HG02610 (cell line): ENCODE results near the gene VAMP1.
A peak's percentile ranks its signal among the peaks of the same experiment; 100 is the strongest.

Experiments used
- ATAC-seq: cut with Tn5 transposase; IDR thresholded peaks from one replicate; pipeline ENCODE4 v1.9.1; 2021; ENCODE audit warnings: mild to moderate bottlenecking, moderate library complexity; ENCODE audit not compliant: unreplicated experiment

Gene VAMP1

DNA sequence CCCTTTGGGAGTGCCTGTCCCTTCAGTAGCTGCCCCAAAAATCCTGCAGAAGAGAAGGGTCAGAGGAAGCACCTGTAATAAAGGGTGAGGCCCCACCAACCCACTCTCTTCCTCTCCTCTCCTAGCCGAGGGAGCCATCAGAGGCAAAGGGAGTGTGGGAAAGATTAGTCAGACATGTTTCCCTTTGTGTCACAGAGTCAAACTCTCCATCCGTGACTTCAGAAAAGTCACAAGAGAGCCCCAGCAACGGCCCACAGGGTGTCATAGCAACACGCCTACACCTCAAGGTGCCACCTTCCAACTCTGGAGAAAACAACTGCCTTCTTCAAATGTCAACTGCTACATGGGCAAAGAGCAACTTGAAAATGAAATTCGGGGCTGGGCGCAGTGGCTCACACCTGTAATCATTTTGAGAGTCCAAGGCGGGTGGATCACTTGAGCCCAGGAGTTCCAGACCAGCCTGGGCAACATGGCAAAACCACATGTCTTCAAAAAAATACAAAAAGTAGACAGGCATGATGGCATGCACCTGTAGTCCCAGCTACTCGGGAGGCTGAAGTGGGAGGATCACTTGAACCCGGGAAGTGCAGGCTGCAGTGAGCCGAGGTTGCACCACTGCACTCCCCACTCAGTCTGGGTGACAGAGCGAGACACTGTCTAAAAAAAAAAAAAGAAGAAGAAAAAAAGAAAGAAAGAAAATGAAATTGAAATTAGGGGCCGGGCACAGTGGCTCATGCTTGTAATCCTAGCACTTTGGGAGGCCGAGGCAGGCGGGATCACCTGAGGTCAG, 43.4 kb downstream of the VAMP1 start:
- peak; percentile 72 for ATAC-seq

DNA sequence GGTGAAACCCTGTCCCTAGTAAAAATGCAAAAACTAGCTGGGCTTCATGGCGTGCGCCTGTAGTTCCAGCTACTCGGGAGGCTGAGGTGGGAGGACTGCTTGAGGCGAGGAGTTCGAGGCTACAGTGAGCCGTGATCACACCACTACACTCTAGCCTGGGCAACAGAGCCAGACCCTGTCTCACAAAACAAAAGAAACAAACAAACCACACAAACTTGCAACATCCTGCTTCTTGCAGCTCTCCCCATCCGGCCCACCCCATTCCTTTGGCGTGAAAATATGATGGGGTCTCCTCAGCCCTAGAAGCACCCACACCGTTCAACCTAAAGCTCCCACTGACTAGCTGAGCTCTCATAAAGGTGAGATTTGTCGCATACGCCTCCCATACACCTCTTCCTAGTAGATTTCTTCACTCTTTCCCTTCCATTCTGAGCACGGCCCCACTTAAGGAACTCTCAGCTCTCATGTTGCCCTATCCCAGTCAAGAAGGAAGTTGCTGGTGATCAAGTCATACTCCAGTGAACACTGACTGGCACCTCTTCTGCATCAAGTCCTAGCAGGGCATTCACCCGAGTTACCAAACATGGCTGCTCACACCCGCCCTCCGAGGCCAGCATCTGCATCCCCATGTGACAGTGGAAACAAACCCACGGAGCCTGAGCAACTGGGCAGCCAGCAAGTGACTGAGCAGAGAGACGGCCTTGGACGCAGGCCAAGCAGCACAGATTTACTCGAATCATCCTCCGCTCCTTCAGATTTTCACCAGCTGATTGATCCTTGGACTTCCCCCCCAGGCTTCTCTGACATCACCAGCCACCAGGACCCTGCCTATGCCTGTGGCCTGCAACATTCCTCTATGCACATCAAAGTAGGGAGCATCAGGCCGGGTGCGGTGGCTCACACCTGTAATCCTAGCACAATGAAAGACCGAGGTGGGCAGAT, 44.6 kb downstream of the VAMP1 start:
- ATAC-seq = no peak

DNA sequence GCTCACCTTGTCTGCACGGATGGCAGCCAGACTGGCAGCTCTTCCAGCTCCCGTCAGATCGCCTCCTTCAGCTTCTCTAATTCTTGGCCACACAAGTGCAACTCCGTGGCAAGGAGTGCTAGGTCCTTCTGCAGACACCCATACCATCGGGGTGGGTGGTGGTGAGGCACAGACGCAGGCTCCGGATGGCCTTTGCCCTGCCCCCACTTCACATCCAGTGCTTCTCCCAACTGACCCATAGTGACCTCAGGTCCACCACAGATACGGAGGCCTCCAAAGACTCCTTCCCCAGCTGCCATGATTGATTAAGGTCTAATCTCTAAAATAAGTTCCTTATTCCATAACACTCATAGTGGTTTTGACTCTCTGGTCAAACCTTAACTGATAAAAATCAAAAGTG, 45.6 kb downstream of the VAMP1 start:
- ATAC-seq = no peak

DNA sequence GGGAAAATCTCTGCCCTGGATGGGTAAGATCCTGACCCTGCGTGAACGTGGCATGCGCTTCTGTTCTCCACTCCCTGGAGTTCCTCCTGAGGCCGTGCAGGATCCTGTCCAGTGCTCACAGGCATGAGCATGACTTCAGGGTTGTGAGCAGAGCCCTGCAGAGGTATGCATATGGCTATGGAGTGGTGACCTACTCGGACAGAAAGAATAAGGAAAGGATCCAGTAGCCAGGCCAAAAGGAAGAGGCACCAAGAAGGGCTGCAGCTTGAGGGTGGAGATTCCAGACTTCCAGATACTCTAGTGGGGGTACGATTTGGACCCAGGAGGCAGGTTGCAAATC, 46.5 kb downstream of the VAMP1 start:
- ATAC-seq = no peak

DNA sequence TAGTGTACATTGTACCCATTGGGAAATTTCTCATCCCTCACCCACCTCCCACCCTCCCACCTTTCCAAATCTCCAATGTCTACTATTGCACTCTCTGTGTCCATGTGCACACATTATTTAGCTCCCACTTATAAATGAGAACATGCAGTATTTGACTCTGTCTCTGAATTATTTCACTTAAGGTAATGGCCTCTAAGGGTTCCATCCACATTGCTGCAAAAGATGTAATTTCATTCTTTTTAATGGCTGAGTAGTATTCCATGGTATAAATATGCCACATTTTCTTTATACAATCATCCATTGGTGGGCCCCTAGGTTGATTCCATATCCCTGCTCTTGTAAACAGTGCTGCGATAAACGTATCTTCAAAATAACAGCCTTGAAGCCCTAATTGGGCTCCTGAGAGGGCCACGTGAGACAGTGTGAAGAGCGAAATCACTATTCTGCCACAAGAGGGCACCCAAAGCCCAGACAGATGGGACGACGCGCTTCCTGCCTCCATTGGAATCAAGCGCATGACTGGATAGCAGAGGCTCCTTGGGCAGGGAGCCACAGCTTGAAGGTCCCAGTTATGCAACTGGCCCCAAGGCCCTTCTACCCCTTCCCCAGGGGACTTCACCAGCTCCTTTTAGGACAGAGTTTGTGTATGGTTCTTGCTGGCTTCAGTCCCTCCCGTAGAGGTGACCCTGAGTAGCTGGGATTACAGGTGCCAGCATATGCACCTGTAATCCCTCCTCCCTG, 47.0 kb downstream of the VAMP1 start:
- peak; percentile 35 for ATAC-seq

DNA sequence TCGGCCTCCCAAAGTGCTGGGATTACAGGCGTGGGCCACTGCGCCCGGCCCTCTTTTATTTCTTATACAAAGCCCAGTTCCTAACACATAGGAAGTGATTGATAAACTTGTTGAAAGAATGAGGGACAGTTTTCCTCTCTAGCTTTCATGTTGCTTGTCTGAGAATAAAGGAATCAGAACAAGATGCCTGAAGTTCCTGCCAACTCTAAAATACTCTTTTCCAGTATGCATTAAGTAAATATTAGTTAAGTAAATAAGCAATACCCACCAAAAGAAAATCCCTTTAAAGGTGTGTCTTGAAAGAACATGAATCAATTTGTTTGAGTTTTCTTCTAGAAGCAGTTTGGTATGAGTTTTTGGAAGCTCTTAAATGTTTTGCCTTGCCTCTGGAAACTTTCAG, 50.1 kb downstream of the VAMP1 start:
- ATAC-seq = no peak

DNA sequence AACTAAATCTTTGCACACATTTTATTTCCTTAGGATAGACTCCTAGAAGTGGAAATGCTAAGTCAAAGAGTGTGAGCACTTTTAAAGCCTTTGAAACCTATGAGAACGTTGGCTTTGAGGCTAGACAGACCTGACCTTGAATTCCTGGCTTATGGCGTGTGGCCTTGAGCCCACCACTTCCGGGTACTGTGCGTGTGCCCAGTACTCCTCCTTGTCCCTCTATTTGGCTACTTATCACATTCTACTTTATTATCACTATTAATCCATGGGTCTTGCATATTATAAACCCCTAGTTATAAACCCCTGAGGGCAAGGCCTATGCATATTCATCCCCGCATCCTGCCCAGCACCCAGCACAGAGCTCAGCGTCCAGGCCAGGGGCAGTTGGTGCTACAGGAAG, 51.7 kb downstream of the VAMP1 start:
- ATAC-seq = no peak

DNA sequence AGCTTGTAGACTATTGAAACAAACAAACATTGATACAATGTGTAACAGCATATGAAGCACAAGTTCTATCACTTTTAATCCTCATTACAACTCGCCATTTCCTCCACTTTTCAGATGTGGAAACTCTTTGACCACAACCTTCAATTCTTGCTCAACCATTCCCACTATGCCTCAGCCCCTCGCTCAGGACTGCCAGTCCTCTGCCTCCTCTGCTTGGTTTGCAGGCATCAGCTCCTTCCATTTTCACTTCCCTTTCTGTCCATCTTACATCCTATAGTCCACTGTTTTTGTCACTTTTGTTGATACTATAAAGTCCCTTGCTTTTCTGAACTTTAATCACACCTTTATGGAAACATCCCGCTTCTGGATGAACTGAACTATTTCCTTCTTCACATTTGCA, 53.9 kb downstream of the VAMP1 start:
- ATAC-seq = no peak
